ENCODE data around the gene FNIP1.
A peak's percentile ranks its signal among the peaks of the same experiment; 100 is the strongest.

Gene FNIP1

GRCh38 chr5:131818001-131818724, 21.3 kb upstream of the FNIP1 start:
- Histone ChIP-seq H3K79me1 (ENCODE audit: low read depth, low read length) (no peaks in the 10 kb centered on the region), H2BK12ac (ENCODE audit: low read length) (no peak overlapping the region), H2AK5ac (ENCODE audit: low read depth, low read length) (no peak overlapping the region), H4K91ac (ENCODE audit: low read depth, low read length, poor library complexity) (no peak overlapping the region), H3K4ac (ENCODE audit: low read length) (no peak overlapping the region), H3K27me3 (ENCODE audit: control insufficient read depth in 3 of 3, insufficient read depth in 3 of 3, low read depth in 1 of 3, low read length in 3 of 3) (no peaks in the 10 kb centered on the region), H2BK5ac (ENCODE audit: low read length) (no peak overlapping the region), H3K4me2 (ENCODE audit: insufficient read depth, low read length, poor library complexity, severe bottlenecking) (no peak overlapping the region), H2BK120ac (ENCODE audit: low read depth, low read length) (no peak overlapping the region), H3K23ac (ENCODE audit: low read depth, low read length, poor library complexity) (no peak overlapping the region), H3K9ac (ENCODE audit: low read depth, low read length, poor library complexity) (no peak overlapping the region), H3K36me3 (replicated peaks in 1 of 2; ENCODE audit: control insufficient read depth in 2 of 2, insufficient read depth in 2 of 2, low read length in 2 of 2) (no peaks in the 10 kb centered on the region), H3K14ac (ENCODE audit: low read length) (no peak overlapping the region), H3K27ac (replicated peaks; ENCODE audit: low read length) (no peak overlapping the region), H2BK15ac (ENCODE audit: low read length) (no peak overlapping the region), H2AFZ (ENCODE audit: low read length) (no peak overlapping the region), H3K4me3 (ENCODE audit: low read length in 2 of 2) (no peak overlapping the region), H4K8ac (ENCODE audit: low read depth, low read length) (no peak overlapping the region), H3K18ac (ENCODE audit: low read length) (no peak overlapping the region), H3K9me3 (replicated peaks in 1 of 2; ENCODE audit: control insufficient read depth in 2 of 2, insufficient read depth in 1 of 2, low read depth in 1 of 2, low read length in 2 of 2) (no peaks in the 10 kb centered on the region), H3K4me1 (ENCODE audit: control insufficient read depth in 2 of 2, insufficient read depth in 1 of 2, low read depth in 1 of 2, low read length in 2 of 2) (peaks cover 0 to 7% of the 10 kb centered on the region in 2 donors)
- no CpG with 5 or more reads among the region's 2 CpGs for WGBS, 2 donors (ENCODE audit: extremely low coverage in 2 of 2, insufficient read length in 2 of 2, insufficient replicate concordance in 1 of 2)
- DNase-seq (ENCODE audit: low spot score): no peak

- H2BK15ac ChIP-seq (ENCODE audit: low read length): no peak overlapping the region
- H3K9me3 ChIP-seq (replicated peaks in 1 of 2; ENCODE audit: control insufficient read depth in 2 of 2, insufficient read depth in 1 of 2, low read depth in 1 of 2, low read length in 2 of 2): no peaks in the 10 kb centered on the region
- no peak overlapping the region for H3K4me3 ChIP-seq (ENCODE audit: low read length in 2 of 2)
- no peaks in the 10 kb centered on the region for H3K79me1 ChIP-seq (ENCODE audit: low read depth, low read length)
- no peak overlapping the region for H4K91ac ChIP-seq (ENCODE audit: low read depth, low read length, poor library complexity)
- H3K27me3 ChIP-seq (ENCODE audit: control insufficient read depth in 3 of 3, insufficient read depth in 3 of 3, low read depth in 1 of 3, low read length in 3 of 3): no peaks in the 10 kb centered on the region
- no peak overlapping the region for H3K14ac ChIP-seq (ENCODE audit: low read length)
- no peak for DNase-seq (ENCODE audit: low spot score)
- H2AFZ ChIP-seq (ENCODE audit: low read length): peak overlapping the region; percentile 49
- no peak overlapping the region for H3K4ac ChIP-seq (ENCODE audit: low read length)
- no peaks in the 10 kb centered on the region for H3K36me3 ChIP-seq (replicated peaks in 1 of 2; ENCODE audit: control insufficient read depth in 2 of 2, insufficient read depth in 2 of 2, low read length in 2 of 2)
- H3K27ac ChIP-seq (replicated peaks; ENCODE audit: low read length): no peak overlapping the region
- H3K9ac ChIP-seq (ENCODE audit: low read depth, low read length, poor library complexity): no peak overlapping the region
- no peak overlapping the region for H3K23ac ChIP-seq (ENCODE audit: low read depth, low read length, poor library complexity)
- H4K8ac ChIP-seq (ENCODE audit: low read depth, low read length): no peak overlapping the region
- H3K4me1 ChIP-seq (ENCODE audit: control insufficient read depth in 2 of 2, insufficient read depth in 1 of 2, low read depth in 1 of 2, low read length in 2 of 2): peaks cover 0 to 7% of the 10 kb centered on the region in 2 donors
- H2AK5ac ChIP-seq (ENCODE audit: low read depth, low read length): no peak overlapping the region
- no peak overlapping the region for H3K18ac ChIP-seq (ENCODE audit: low read length)
- H2BK5ac ChIP-seq (ENCODE audit: low read length): no peak overlapping the region
- WGBS, 2 donors (ENCODE audit: extremely low coverage in 2 of 2, insufficient read length in 2 of 2, insufficient replicate concordance in 1 of 2): no CpG with 5 or more reads among the region's 2 CpGs
- H2BK120ac ChIP-seq (ENCODE audit: low read depth, low read length): no peak overlapping the region
- H2BK12ac ChIP-seq (ENCODE audit: low read length): no peak overlapping the region
- no peak overlapping the region for H3K4me2 ChIP-seq (ENCODE audit: insufficient read depth, low read length, poor library complexity, severe bottlenecking)
These were observed 18.2 kb upstream of the FNIP1 start for GRCh38 chr5:131814990-131815389.

- H3K4ac ChIP-seq (ENCODE audit: low read length): no peak overlapping the region
- no peak overlapping the region for H3K4me3 ChIP-seq (ENCODE audit: low read length in 2 of 2)
- no peak overlapping the region for H3K14ac ChIP-seq (ENCODE audit: low read length)
- H3K9me3 ChIP-seq (replicated peaks in 1 of 2; ENCODE audit: control insufficient read depth in 2 of 2, insufficient read depth in 1 of 2, low read depth in 1 of 2, low read length in 2 of 2): no peaks in the 10 kb centered on the region
- H3K4me1 ChIP-seq (ENCODE audit: control insufficient read depth in 2 of 2, insufficient read depth in 1 of 2, low read depth in 1 of 2, low read length in 2 of 2): peaks cover 0 to 7% of the 10 kb centered on the region in 2 donors
- H2AK5ac ChIP-seq (ENCODE audit: low read depth, low read length): no peak overlapping the region
- no peak overlapping the region for H4K91ac ChIP-seq (ENCODE audit: low read depth, low read length, poor library complexity)
- WGBS, 2 donors (ENCODE audit: extremely low coverage in 2 of 2, insufficient read length in 2 of 2, insufficient replicate concordance in 1 of 2): no CpG with 5 or more reads among the region's 4 CpGs
- H2BK120ac ChIP-seq (ENCODE audit: low read depth, low read length): no peak overlapping the region
- H3K4me2 ChIP-seq (ENCODE audit: insufficient read depth, low read length, poor library complexity, severe bottlenecking): no peak overlapping the region
- H2BK12ac ChIP-seq (ENCODE audit: low read length): no peak overlapping the region
- H3K9ac ChIP-seq (ENCODE audit: low read depth, low read length, poor library complexity): no peak overlapping the region
- DNase-seq (ENCODE audit: low spot score): no peak
- H2BK5ac ChIP-seq (ENCODE audit: low read length): no peak overlapping the region
- H2AFZ ChIP-seq (ENCODE audit: low read length): no peak overlapping the region
- peaks cover 0 to 6% (median 0%) of the 10 kb centered on the region in 3 experiments for H3K27me3 ChIP-seq (ENCODE audit: control insufficient read depth in 3 of 3, insufficient read depth in 3 of 3, low read depth in 1 of 3, low read length in 3 of 3)
- H3K23ac ChIP-seq (ENCODE audit: low read depth, low read length, poor library complexity): no peak overlapping the region
- no peaks in the 10 kb centered on the region for H3K36me3 ChIP-seq (replicated peaks in 1 of 2; ENCODE audit: control insufficient read depth in 2 of 2, insufficient read depth in 2 of 2, low read length in 2 of 2)
- H3K27ac ChIP-seq (replicated peaks; ENCODE audit: low read length): no peak overlapping the region
- no peak overlapping the region for H3K18ac ChIP-seq (ENCODE audit: low read length)
- H3K79me1 ChIP-seq (ENCODE audit: low read depth, low read length): no peaks in the 10 kb centered on the region
- no peak overlapping the region for H4K8ac ChIP-seq (ENCODE audit: low read depth, low read length)
- no peak overlapping the region for H2BK15ac ChIP-seq (ENCODE audit: low read length)
These were observed 15.7 kb upstream of the FNIP1 start for GRCh38 chr5:131812371-131813160.

DNA sequence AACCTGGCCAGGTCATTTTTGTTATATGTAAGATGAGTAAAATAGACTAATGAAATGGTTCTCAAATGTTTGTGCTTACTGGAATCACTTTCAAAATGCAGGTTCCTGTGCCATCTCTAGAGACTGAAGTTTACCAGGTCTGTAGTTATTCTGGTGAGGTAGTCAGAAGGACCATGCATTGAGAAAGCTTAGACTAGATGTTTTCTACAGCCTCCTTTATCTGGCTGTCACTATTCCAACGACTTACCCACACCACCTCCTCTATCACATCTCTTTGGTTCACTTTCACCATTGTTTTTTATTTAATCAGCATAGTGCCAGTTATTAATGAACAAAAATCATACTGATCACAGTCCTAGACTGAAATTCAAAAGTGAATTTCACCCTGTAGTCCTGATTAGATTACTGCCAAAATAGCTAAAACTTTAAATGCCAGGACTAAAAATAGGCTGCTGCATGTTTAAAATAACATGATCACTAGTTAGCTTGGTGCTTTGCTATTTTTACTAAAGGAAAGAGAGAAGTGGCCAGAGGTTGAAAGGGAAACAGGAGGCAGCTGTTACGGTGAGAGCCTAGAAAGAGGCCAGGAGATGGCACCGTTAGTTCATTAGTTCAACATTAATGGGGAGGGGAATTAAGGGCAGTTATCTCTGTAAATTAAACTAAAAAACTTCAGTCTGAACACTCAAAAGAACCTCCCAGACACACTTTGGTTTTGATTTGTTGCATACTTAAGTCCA, 13.9 kb upstream of the FNIP1 start:
- Histone ChIP-seq H2BK120ac (ENCODE audit: low read depth, low read length) (no peak overlapping the region), H4K91ac (ENCODE audit: low read depth, low read length, poor library complexity) (no peak overlapping the region), H3K9me3 (replicated peaks in 1 of 2; ENCODE audit: control insufficient read depth in 2 of 2, insufficient read depth in 1 of 2, low read depth in 1 of 2, low read length in 2 of 2) (no peaks in the 10 kb centered on the region), H3K27me3 (ENCODE audit: control insufficient read depth in 3 of 3, insufficient read depth in 3 of 3, low read depth in 1 of 3, low read length in 3 of 3) (peaks cover 0 to 6% (median 0%) of the 10 kb centered on the region in 3 experiments), H3K9ac (ENCODE audit: low read depth, low read length, poor library complexity) (no peak overlapping the region), H2BK5ac (ENCODE audit: low read length) (no peak overlapping the region), H3K27ac (replicated peaks; ENCODE audit: low read length) (no peak overlapping the region), H2BK12ac (ENCODE audit: low read length) (no peak overlapping the region), H4K8ac (ENCODE audit: low read depth, low read length) (no peak overlapping the region), H3K4me1 (ENCODE audit: control insufficient read depth in 2 of 2, insufficient read depth in 1 of 2, low read depth in 1 of 2, low read length in 2 of 2) (peaks cover 0 to 7% of the 10 kb centered on the region in 2 donors), H3K36me3 (replicated peaks in 1 of 2; ENCODE audit: control insufficient read depth in 2 of 2, insufficient read depth in 2 of 2, low read length in 2 of 2) (no peaks in the 10 kb centered on the region), H2BK15ac (ENCODE audit: low read length) (no peak overlapping the region), H3K23ac (ENCODE audit: low read depth, low read length, poor library complexity) (no peak overlapping the region), H3K4me3 (ENCODE audit: low read length in 2 of 2) (no peak overlapping the region), H3K4ac (ENCODE audit: low read length) (no peak overlapping the region), H3K14ac (ENCODE audit: low read length) (no peak overlapping the region), H3K4me2 (ENCODE audit: insufficient read depth, low read length, poor library complexity, severe bottlenecking) (no peak overlapping the region), H2AK5ac (ENCODE audit: low read depth, low read length) (no peak overlapping the region), H2AFZ (ENCODE audit: low read length) (no peak overlapping the region), H3K79me1 (ENCODE audit: low read depth, low read length) (no peaks in the 10 kb centered on the region), H3K18ac (ENCODE audit: low read length) (no peak overlapping the region)
- no peak for DNase-seq (ENCODE audit: low spot score)
- WGBS, 2 donors (ENCODE audit: extremely low coverage in 2 of 2, insufficient read length in 2 of 2, insufficient replicate concordance in 1 of 2): no CpG with 5 or more reads among the region's 3 CpGs
